Thymus (tissue), 11 donors: Measurements from ENCODE around the gene TMPRSS9. TPM values are rescaled to one million over a fixed set of nuclear protein-coding genes. Genes with fewer than 3 reads are reported as not detected.

ENCODE experiments used
- DNase-seq, 9 donors: peaks; one replicate each; pipeline ENCODE4 v3.0.0-alpha.2; 2013; ENCODE audit warnings: low spot score in 9 of 9, low read depth in 6 of 9, missing footprints in 1 of 9
- H3K27ac ChIP-seq, 2 donors: one replicate each; pipeline ENCODE4 v1.5.1; 2013; ENCODE audit warnings: control low read depth in 1 of 2, low read depth in 1 of 2, low read length in 1 of 2, mild to moderate bottlenecking in 1 of 2, moderate library complexity in 1 of 2
- H3K27me3 ChIP-seq, 2 donors: one replicate each; pipeline ENCODE4 v1.5.1; 2013; ENCODE audit warnings: low read length in 1 of 2; ENCODE audit not compliant: control insufficient read depth in 2 of 2, insufficient read depth in 1 of 2
- H3K36me3 ChIP-seq, 2 donors: one replicate each; pipeline ENCODE4 v1.5.1; 2013; ENCODE audit warnings: low read length in 1 of 2, mild to moderate bottlenecking in 1 of 2, moderate library complexity in 1 of 2; ENCODE audit not compliant: control insufficient read depth in 2 of 2, insufficient read depth in 2 of 2
- H3K4me1 ChIP-seq, 2 donors: one replicate each; pipeline ENCODE4 v1.5.1; 2013; ENCODE audit warnings: low read length in 2 of 2; ENCODE audit not compliant: control insufficient read depth in 2 of 2, insufficient read depth in 2 of 2
- H3K4me3 ChIP-seq, 2 donors: one replicate each; pipeline ENCODE4 v1.5.1; 2013; ENCODE audit warnings: low read length in 2 of 2, control low read depth in 1 of 2, mild to moderate bottlenecking in 1 of 2
- H3K9me3 ChIP-seq, 2 donors: one replicate each; pipeline ENCODE4 v1.5.1; 2013; ENCODE audit warnings: low read length in 1 of 2, mild to moderate bottlenecking in 1 of 2; ENCODE audit not compliant: control insufficient read depth in 2 of 2, insufficient read depth in 1 of 2
- WGBS: extraction: QIAGEN DNeasy Blood & Tissue Kit; methylation state at CpG from one replicate; pipeline ENCODE4 v1.1.7; 2013; 5-methylcytosine and 5-hydroxymethylcytosine counted together
- polyA plus RNA-seq: library from polyadenylated mRNA; stranded (reverse); fragments of 200-250 nt; gene quantifications from one replicate; pipeline ENCODE4 v1.2.3, GENCODE V29; 2013
- total RNA-seq: library from RNA; stranded (reverse); fragments of 120-200 nt; gene quantifications from one replicate; pipeline ENCODE4 v1.2.4, GENCODE V29; 2013
- donor health status: healthy.

TMPRSS9 gene
- total and polyA plus RNA-seq, 2 donors, result 0.09 to 0.18 TPM

DNA sequence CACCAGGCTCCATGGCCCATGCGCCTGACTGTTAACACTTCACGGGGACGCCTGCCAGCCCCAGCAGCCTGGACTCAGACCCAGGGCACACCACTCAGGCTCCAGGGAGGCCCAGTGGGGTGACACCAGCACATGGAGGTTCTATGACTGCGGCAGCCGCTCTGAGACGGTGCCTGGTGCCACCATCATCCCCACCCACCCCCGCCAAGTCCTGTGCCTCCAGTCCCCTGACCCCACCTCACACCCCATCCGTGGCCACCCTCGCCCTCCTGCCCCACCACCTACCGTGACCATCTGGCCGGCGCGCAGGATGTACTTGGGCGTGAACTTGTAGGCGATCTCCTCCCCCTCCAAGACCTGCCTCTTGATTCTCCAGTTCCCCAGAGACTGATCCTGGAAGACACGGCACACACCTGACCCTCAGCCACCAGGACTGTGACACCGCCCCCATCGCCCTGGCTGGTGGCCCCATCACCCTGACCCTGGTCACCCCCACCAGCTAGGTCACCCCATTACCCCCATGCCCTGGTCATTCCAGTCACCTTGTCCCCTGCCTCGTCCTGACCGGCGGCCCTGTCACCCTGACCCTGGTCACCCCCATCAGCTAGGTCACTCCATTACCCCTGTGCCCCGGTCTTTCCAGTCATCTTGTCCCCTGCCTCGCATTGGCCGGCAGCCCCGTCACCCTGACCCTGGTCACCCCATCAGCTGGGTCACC, 72.2 kb downstream of the TMPRSS9 start:
- Histone ChIP-seq H3K36me3 (peaks cover 59 to 63% of the 10 kb centered on the region in 2 donors), H3K27me3 (no peaks in the 10 kb centered on the region)

DNA sequence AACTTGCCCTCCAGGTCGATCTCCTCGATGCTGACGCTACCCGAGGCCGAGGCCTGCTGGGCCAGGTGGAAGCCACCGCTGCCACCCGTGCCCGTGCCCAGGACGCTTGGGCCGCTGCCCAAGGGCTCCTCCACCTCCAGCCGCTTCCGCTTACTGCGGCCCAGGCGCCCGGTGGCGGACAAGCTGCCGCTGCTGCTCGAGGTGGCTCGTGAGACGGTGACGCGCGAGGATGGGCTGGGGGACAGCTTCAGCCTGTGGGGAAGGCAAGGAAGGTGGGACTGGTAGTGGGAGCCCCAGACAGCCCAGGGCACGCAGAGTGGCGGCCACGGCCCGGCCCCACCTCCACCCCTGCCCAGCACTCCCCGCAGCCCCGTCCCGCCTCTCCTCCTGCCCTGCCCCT, 73.8 kb downstream of the TMPRSS9 start:
- no peaks in the 10 kb centered on the region for H3K27me3 ChIP-seq
- no peaks in the 10 kb centered on the region for H3K9me3 ChIP-seq
- no peak for DNase-seq
- no peak overlapping the region for H3K27ac ChIP-seq
- H3K4me3 ChIP-seq, result no peak overlapping the region
- H3K36me3 ChIP-seq, result peaks cover 73 to 76% of the 10 kb centered on the region in 2 donors
- H3K4me1 ChIP-seq, result no peaks in the 10 kb centered on the region
- 98% methylated on average over 30 of the region's 30 CpGs for WGBS

More for the DNA sequence above, 72.2 kb downstream of the TMPRSS9 start:
- WGBS, result 98% methylated on average over 25 of the region's 25 CpGs
- DNase-seq, result no peak
- Histone ChIP-seq H3K9me3 (no peaks in the 10 kb centered on the region), H3K27ac (no peak overlapping the region), H3K4me1 (peaks cover 0 to 10% of the 10 kb centered on the region in 2 donors), H3K4me3 (no peak overlapping the region)

DNA sequence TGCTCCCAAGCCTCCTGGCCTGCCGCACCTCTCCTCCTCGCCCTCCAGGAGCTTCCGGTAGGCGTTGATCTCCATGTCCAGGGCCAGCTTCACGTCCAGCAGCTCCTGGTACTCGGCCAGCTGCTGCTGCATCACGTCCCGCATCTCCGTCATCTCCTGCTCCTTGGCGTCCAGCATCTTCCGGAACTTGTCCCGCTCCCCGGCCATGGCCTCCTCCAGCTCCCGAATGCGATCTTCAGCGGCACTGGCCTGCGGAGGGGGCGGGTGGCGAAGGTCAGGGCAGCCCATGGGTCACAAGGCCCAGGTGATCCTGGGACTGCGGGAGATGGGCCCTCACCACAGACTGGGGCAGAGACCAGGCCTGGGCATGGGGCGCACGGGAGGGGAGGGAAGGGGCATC, 74.2 kb downstream of the TMPRSS9 start:
- H3K27ac ChIP-seq, result no peak overlapping the region
- no peak for DNase-seq
- 98% methylated on average over 22 of the region's 22 CpGs for WGBS
- no peak overlapping the region for H3K4me3 ChIP-seq
- no peaks in the 10 kb centered on the region for H3K27me3 ChIP-seq
- H3K36me3 ChIP-seq, result peaks cover 74 to 76% of the 10 kb centered on the region in 2 donors
- no peaks in the 10 kb centered on the region for H3K4me1 ChIP-seq
- H3K9me3 ChIP-seq, result no peaks in the 10 kb centered on the region

DNA sequence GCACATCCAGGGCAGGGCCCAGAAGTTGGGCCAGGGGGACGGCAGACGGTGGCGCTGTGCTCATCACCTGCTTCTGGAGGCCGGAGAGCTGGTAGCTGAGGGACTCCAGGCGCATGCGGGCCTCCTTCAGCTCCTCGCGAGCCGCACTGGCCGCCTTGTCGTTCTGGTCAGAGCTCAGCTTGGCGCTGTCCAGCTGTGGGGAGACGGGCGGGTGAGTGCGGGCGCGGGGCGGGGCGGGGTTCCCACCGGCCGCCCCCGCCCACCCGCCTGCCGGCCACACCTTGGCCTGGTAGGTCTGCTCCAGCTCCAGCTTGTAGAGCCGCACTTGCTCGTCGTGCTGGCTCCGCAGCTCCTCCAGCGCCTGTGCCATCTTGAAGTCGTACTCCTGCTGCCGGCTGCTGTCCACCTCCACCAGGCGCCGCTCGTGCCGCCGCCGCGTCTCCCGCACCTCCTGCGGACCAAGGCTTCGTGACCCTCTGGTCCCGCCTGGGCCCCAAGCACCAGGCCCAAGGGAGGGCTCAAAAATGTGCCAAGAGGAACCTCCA, 74.7 kb downstream of the TMPRSS9 start:
- peaks cover 73 to 74% of the 10 kb centered on the region in 2 donors for H3K36me3 ChIP-seq
- H3K4me3 ChIP-seq, result no peak overlapping the region
- H3K27ac ChIP-seq, result no peak overlapping the region
- H3K27me3 ChIP-seq, result no peaks in the 10 kb centered on the region
- H3K9me3 ChIP-seq, result no peaks in the 10 kb centered on the region
- DNase-seq, result no peak
- H3K4me1 ChIP-seq, result no peaks in the 10 kb centered on the region
- WGBS, result 99% methylated on average over 42 of the region's 42 CpGs

DNA sequence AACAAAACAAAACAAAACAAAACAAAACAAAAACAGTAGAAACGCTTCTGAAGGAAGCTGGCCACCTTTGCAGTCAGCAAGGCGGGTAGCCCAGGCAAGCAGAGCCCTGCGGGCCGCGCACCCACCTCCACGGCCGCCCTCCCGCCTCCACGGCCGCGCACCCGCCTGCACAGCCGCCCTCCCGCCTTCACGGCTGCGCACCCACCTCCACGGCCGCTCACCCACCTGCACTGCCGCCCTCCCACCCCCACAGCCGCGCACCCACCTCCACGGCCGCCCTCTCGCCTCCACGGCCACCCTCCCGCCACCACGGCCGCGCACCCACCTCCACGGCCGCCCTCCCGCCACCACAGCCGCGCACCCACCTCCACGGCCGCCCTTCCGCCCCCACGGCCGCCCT, 76.3 kb downstream of the TMPRSS9 start:
- WGBS, result 99% methylated on average over 39 of the region's 39 CpGs
- Histone ChIP-seq H3K27me3 (no peaks in the 10 kb centered on the region), H3K4me3 (no peak overlapping the region), H3K4me1 (no peaks in the 10 kb centered on the region), H3K27ac (no peak overlapping the region), H3K36me3 (peaks cover 63 to 66% of the 10 kb centered on the region in 2 donors), H3K9me3 (no peaks in the 10 kb centered on the region)
- no peak for DNase-seq

DNA sequence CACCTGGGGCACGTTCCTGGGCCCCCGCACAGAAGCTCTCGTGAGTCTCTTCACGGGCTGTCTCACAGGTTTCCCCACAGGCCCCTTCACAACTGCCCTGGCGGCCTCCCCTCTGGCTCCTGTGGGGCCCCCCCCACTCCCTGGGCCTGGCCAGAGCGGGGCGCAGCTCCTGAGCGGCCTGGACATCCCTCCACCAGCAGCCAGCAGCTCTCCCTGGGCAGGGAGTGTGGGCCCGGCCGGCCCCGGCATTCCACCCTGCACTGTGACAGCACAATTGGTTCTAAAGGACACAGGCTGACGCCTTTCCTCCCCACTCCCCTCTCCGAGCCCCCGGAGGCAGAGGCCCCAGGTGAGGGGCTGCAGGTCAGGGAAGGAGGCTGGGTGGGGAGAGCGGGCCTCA, 76.9 kb downstream of the TMPRSS9 start:
- H3K4me1 ChIP-seq, result no peaks in the 10 kb centered on the region
- no peak overlapping the region for H3K4me3 ChIP-seq
- 99% methylated on average over 15 of the region's 15 CpGs for WGBS
- no peak overlapping the region for H3K27ac ChIP-seq
- no peak for DNase-seq
- peaks cover 63 to 66% of the 10 kb centered on the region in 2 donors for H3K36me3 ChIP-seq
- H3K9me3 ChIP-seq, result no peaks in the 10 kb centered on the region
- no peaks in the 10 kb centered on the region for H3K27me3 ChIP-seq

DNA sequence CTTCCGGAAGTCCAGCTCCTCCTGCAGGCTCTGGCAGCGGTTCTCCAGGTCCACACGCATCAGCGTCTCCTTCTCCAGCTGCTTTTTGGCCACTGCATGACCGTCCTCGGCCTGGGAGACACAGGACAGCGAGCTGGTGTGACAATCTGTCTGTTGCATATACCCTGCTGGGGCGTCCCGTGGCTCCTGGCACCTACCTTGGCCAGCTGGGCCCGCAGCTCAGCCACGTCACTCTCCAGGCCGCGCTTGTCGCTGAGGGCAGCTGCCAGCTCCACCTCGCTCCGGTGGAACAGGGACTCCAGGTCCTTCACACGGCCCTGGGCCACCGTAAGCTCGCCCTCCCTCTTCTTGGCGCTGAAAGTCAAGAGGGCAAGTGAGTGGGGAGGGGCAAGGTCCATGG, 78.1 kb downstream of the TMPRSS9 start:
- no peak overlapping the region for H3K4me3 ChIP-seq
- no peak overlapping the region for H3K27ac ChIP-seq
- no peaks in the 10 kb centered on the region for H3K9me3 ChIP-seq
- H3K36me3 ChIP-seq, result peaks cover 64 to 68% of the 10 kb centered on the region in 2 donors
- no peak for DNase-seq
- 97% methylated on average over 20 of the region's 20 CpGs for WGBS
- H3K4me1 ChIP-seq, result no peaks in the 10 kb centered on the region
- no peaks in the 10 kb centered on the region for H3K27me3 ChIP-seq

DNA sequence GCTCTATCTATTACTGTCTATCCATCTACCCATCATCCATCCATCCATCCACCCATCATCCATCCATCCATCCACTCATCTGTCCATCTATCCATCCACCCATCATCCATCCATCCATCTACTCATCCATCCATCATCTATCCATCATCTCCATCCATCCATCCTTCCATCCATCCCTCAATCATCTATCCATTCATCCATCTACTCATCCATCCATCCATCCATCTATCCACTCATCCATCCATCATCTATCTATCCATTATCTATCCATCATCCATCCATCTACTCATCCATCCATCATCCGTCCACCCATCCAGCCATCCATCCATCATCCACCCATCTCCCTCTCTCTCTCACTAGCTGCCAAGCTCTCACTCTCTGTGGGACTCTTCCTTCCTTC, 80.5 kb downstream of the TMPRSS9 start:
- Histone ChIP-seq H3K27me3 (no peaks in the 10 kb centered on the region), H3K36me3 (peaks cover 61 to 67% of the 10 kb centered on the region in 2 donors), H3K27ac (no peak overlapping the region), H3K9me3 (no peaks in the 10 kb centered on the region), H3K4me1 (no peaks in the 10 kb centered on the region), H3K4me3 (no peak overlapping the region)
- WGBS, result 96% methylated on average over 1 of the region's 1 CpG
- no peak for DNase-seq

DNA sequence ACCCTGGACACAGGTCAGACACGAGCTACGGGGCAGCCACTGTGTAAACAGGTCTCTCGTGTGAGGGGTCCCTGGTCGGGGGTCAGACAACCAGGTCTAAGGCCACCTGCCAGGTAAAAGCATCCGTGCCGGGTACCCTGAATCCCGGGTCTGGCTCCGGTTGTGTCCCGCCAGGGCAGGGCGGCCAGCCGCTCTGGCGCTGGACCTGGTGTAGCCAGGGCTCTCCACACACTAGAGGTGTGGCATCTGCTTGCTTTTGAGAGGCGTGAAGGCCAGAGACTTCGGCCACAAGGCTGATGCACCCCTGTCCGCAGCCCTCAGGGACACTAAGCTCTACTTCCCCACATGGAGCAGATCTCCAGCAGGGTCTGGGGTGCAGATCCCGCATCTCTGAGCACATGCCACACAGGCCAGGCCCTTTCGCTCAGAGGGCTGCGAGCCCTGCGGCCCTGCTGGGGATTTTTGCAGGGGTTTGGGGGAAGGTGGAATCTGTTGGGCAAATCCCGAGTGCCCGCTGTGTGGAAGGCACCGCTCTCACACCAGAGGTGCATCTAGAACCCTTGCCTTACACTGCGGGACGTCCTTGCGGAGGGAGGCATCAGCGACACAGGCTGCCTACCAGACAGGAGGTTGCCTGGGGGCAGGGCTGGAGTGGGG, 81.2 kb downstream of the TMPRSS9 start:
- DNase-seq, result no peak
- H3K4me1 ChIP-seq, result peaks cover 0 to 3% of the 10 kb centered on the region in 2 donors
- H3K27ac ChIP-seq, result no peak overlapping the region
- no peaks in the 10 kb centered on the region for H3K27me3 ChIP-seq
- peaks cover 61 to 66% of the 10 kb centered on the region in 2 donors for H3K36me3 ChIP-seq
- no peak overlapping the region for H3K4me3 ChIP-seq
- H3K9me3 ChIP-seq, result no peaks in the 10 kb centered on the region
- 96% methylated on average over 26 of the region's 26 CpGs for WGBS
